Mucosa of stomach (tissue), 1 donor: ENCODE measurements around the gene DCAF7.

Experiments
- H3K27me3 ChIP-seq: one replicate; pipeline ENCODE4 v1.7.0; 2013; ENCODE audit warnings: mild to moderate bottlenecking, low read length; ENCODE audit not compliant: control insufficient read depth, insufficient read depth
- H3K36me3 ChIP-seq: one replicate; pipeline ENCODE4 v1.7.0; 2013; ENCODE audit warnings: low read length; ENCODE audit not compliant: control insufficient read depth, insufficient read depth
- H3K4me1 ChIP-seq: one replicate; pipeline ENCODE4 v1.7.0; 2013; ENCODE audit warnings: mild to moderate bottlenecking, low read length; ENCODE audit not compliant: control insufficient read depth, insufficient read depth
- H3K4me3 ChIP-seq: one replicate; pipeline ENCODE4 v1.7.0; 2013; ENCODE audit warnings: low read length
- H3K9ac ChIP-seq: one replicate; pipeline ENCODE4 v1.7.0; 2013; ENCODE audit warnings: mild to moderate bottlenecking, low read length, moderate library complexity
- H3K9me3 ChIP-seq: one replicate; pipeline ENCODE4 v1.7.0; 2013; ENCODE audit warnings: mild to moderate bottlenecking, low read length, moderate library complexity; ENCODE audit not compliant: control insufficient read depth
- donor health status: Pancreatic carcinoma.

Gene DCAF7

DNA sequence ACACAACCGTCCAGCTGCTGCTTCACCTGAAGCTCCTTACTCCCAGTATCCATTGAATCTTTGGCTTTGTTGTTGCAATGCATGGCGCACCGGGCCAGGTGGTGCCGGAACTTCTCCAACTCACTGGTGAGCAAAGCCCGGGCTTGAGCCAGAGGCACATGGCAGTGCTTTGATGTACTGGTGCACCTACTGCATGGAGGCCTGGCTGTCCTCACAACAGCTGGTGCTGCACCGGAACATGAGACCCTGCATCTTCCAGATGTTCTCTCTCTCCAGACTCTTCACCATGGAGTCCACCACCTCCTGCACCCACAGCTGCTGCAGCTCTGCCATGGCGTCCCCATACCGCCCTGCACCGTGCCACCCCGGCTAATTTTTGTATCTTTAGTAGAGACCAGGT is 60.6 kb downstream of the DCAF7 start:
- no peaks in the 10 kb centered on the region for H3K4me1 ChIP-seq
- H3K36me3 ChIP-seq = peaks cover 5% of the 10 kb centered on the region
- H3K4me3 ChIP-seq = no peak overlapping the region
- no peaks in the 10 kb centered on the region for H3K27me3 ChIP-seq
- no peaks in the 10 kb centered on the region for H3K9me3 ChIP-seq
- H3K9ac ChIP-seq = no peak overlapping the region

DNA sequence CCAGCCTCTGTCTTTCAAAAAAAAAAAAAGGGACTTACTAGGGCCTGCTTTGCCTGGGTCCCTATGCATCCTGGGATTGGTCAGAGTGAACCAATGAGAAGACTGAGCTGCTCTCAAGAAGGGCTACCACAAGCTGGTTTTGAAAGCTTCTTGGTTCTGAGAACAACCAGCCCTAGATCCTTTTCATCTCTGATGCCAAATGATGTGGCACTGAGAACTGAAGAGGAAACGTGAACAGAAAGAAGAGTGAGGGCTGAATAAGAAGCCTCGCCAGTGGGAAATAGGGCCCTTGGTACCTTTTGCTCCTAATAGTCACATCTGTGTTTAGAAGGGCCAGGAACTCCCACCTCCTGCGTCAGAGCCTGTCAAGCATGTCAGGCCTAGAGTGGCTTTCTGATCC is 61.1 kb downstream of the DCAF7 start:
- H3K4me3 ChIP-seq = no peak overlapping the region
- no peaks in the 10 kb centered on the region for H3K9me3 ChIP-seq
- H3K27me3 ChIP-seq = no peaks in the 10 kb centered on the region
- no peaks in the 10 kb centered on the region for H3K4me1 ChIP-seq
- no peaks in the 10 kb centered on the region for H3K36me3 ChIP-seq
- H3K9ac ChIP-seq = no peak overlapping the region

DNA sequence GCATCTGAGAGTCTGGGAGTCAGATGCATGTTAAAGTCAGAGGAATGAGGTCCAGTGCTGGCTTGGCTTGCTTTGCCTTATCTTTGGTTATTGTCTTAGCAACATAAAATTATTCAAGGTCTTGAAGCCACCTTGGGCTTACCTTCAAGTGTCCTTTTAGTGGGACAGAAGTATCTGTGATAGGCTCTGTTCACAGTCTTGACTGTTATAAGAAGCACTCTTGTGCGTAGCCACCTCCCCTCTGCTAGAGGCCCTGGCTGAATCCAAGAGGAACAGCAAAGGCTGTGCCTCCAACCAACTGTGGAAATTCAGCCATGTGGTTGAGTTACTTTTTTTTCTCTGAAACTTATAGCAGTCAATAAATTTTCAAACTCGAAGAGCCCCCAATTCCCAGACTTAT is 63.4 kb downstream of the DCAF7 start:
- no peaks in the 10 kb centered on the region for H3K27me3 ChIP-seq
- no peaks in the 10 kb centered on the region for H3K9me3 ChIP-seq
- no peaks in the 10 kb centered on the region for H3K4me1 ChIP-seq
- no peak overlapping the region for H3K4me3 ChIP-seq
- H3K36me3 ChIP-seq = no peaks in the 10 kb centered on the region
- H3K9ac ChIP-seq = no peak overlapping the region

DNA sequence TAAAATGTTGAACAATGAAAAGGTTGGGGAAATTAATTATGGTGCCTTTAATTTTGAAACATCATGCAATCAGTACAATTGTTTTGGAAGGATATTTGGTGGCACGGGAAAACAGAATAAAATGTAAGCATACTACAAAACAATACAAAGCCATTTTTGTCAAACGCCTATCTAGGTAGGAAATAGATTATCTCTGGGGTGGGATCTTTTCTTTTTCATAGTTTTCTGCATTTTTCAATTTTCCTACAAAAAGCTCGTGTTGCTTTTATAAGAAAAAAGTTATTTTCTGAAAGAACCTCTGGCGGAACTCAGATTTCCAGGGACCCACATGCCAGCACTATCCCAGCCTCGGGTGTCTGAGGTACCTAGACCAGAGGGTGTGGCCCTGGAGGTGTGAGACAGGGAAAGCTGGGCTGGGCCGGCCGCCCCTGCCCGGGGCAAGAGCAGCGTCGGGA is 71.0 kb downstream of the DCAF7 start:
- Histone ChIP-seq H3K36me3 (no peaks in the 10 kb centered on the region), H3K27me3 (no peaks in the 10 kb centered on the region), H3K4me3 (peak overlapping the region; percentile 15), H3K9ac (peak overlapping the region; percentile 56), H3K9me3 (no peaks in the 10 kb centered on the region), H3K4me1 (peaks cover 6% of the 10 kb centered on the region)

DNA sequence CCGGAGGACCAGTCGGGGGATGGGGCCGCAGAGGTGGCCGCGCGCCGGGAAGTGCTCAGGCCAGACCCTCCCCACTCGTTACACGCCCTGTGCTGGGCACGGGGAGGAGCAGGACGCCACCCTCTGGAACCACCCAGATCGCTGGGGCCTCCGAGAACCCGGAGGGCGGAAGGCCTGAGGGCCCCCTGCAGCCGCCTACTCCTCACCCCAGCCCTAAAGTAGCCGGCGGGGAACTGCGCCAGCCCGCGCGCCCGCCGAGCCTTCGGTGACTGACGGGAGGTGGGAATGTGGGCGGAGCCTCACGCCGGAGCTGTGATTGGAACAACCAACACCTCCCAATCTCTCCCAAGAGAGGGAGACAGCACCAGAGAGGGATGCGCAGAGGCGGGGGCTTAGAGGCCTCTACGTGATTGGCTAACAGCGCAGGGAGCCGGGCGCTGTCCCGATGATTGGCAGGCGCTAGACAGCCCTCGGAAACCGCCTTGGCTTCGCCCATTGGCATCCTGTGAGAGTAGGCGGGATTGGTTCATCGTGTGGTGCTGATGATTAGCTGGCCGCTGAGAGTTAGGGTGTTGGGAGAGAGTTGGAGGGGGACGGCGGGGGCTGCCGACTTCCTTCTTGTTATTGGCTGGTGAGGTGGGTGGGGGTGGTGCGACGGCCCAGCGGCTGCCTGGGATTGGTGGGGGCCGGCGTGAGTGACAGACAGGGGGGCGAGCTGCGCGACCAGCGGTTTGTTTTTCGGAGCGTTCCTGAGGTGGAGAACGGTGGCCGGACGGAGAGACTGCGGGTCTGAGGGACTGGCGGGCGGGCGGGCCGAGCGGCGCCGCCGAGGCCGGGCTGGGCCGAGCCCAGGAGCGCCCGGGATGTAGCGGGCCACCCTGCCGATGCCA is 71.7 kb downstream of the DCAF7 start, which contains the start of gene MAP3K3:
Gene MAP3K3 (plus strand): TSS at position 734 of the 890 bp plus-strand sequence. CDS start 343 bp downstream, outside the sequence.
- H3K4me3 ChIP-seq = peak within 1 kb of the TSS; percentile 15
- H3K36me3 ChIP-seq = no peaks in the 10 kb centered on the region
- no peaks in the 10 kb centered on the region for H3K27me3 ChIP-seq
- H3K9ac ChIP-seq = peak within 1 kb of the TSS; percentile 56
- no peaks in the 10 kb centered on the region for H3K9me3 ChIP-seq
- peaks cover 13% of the 10 kb centered on the region for H3K4me1 ChIP-seq

DNA sequence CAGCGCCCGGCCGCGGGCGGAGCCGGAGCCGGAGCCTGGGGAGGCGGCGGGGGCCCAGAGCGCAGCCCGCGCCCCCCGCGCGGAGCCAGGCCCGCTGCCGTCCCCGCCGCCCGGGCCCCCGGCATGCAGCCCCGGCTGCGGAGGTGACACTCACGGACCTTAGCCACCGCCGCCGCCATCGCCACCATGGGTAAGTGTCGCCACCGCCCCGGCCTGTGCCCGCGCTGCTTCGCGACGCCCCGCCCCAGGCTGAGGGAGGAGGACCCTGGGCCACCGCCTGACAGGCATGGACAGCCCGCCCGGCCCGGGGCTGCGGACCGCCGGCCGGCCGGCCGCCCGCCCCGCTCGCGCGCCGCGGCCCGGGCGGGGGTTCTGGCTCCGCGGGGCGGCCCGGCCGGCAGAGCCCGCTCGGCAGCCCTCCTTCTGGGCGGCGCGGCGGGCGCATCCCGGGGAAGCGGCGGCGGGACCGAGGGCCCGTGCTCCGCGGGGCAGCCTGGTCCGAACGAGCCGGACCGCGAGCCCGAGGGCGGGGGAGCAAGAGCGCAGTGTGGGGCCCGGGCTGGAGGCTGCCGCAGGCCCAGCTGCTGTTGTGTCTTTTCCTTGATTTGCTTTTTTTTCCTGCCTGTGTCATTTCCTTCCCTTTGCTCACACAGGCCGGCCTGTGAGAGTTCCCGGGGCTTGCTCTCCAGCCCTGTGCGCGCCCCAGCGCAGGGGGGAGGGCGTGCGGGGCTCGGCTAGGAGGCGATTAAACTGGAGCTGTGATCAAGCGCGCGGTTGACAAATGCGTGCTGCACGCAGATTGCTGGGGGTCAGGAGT is 72.5 kb downstream of the DCAF7 start:
- H3K9me3 ChIP-seq = no peaks in the 10 kb centered on the region
- H3K36me3 ChIP-seq = no peaks in the 10 kb centered on the region
- no peak overlapping the region for H3K4me3 ChIP-seq
- H3K4me1 ChIP-seq = peaks cover 16% of the 10 kb centered on the region
- H3K27me3 ChIP-seq = no peaks in the 10 kb centered on the region
- peak overlapping the region; percentile 36 for H3K9ac ChIP-seq

DNA sequence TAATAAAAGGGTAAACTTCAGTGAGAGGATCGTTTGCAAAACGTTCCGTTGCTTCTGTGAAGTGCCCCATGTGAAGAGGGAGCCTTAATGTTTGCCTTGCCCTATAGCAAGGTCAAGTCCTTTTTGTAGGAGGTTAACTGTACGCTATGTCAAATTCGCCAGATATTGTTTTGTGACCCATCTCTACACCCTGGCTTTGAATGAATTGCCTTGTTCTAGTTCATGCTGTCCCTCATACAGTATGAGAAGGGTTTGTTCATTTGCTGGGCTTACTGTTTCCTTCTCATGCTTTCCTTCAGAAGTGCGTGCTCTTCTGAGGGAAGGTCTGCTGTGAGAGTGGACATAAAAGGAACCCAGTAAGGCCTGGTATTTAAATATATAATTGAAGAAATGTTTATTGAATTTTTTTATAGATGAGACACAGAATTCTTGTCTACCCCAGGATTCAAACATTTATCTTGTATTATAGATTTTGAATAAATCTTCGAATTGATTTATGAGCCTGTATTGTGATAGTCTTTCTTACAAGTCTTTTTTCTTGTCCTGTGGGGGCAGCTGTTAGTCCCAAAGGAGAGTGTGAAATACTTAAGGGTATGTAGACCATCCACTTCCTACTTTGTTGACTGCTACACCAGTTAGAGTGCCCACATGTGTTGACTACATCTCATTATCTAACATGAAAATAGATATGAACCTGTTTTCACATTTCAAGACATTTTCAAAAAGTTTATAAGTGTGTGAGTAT is 73.7 kb downstream of the DCAF7 start:
- H3K4me1 ChIP-seq = peaks cover 19% of the 10 kb centered on the region
- H3K9ac ChIP-seq = peak overlapping the region; percentile 36
- no peak overlapping the region for H3K4me3 ChIP-seq
- no peaks in the 10 kb centered on the region for H3K27me3 ChIP-seq
- H3K9me3 ChIP-seq = no peaks in the 10 kb centered on the region
- no peaks in the 10 kb centered on the region for H3K36me3 ChIP-seq

DNA sequence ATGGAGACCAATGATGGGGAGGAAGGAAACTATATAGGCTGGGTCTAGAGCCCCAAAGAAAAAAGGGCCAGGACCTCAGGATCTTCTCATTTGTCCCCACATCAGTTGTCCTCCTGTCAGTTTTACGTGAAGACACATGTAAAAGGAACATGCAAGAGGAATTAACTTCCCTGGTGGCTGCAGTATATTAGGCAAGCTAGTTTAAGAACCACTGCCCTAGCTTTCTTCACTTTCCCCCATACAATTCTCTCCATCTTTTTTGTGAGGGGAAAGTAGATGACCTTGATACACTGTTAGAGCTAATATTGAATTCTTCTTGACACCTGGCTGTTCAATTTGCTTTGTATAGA is 74.2 kb downstream of the DCAF7 start:
- no peak overlapping the region for H3K9ac ChIP-seq
- no peaks in the 10 kb centered on the region for H3K9me3 ChIP-seq
- H3K4me3 ChIP-seq = no peak overlapping the region
- peaks cover 25% of the 10 kb centered on the region for H3K4me1 ChIP-seq
- no peaks in the 10 kb centered on the region for H3K27me3 ChIP-seq
- no peaks in the 10 kb centered on the region for H3K36me3 ChIP-seq

DNA sequence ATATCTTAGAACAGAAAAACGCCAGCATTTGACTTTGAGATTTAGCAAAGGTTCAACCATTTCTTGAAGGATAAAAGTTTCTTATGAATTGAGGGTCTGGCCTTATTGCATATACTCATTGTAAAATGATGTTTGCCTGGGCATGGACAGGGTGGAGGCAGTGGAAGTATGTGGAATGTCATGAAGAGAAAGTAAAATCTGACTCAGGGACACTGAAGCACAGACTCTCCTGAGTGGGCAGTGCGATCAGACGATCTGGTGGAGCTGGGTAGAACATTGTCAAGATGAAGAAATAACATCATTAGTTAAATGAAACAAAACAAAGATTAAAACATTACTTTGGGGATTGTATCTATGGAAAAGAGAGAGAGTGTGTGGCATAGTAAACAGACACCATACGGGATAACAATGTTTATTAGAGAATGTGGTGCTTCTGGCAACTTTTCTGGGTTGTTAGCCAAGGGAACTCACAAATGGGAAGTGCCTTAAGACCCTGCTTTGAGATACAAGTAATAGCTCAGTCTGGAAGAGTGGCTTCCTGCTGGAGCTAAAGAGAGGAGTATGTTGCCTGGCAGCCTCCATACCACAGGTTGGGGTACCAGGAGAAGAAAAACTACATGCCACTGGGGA is 76.4 kb downstream of the DCAF7 start:
- Histone ChIP-seq H3K9ac (no peak overlapping the region), H3K36me3 (no peaks in the 10 kb centered on the region), H3K27me3 (no peaks in the 10 kb centered on the region), H3K9me3 (no peaks in the 10 kb centered on the region), H3K4me3 (no peak overlapping the region), H3K4me1 (peaks cover 21% of the 10 kb centered on the region)

DNA sequence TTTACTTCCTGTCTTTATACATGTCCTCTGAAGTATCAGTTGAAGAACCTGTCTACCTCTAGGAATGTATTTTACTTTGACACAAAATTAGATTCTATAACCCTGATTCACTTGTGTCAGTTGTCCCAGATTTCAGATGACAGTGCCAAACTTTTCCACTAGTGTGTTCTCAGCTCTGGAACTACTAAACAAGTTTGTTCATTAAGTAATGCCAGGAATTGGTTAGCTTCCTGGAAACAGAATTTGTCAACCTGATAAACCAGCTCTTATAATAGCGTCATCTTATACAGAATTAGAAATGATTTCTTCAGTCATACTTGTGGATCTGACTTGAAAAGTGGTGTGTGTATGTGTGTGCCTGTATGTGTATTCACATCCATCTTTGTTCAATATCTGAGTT is 79.3 kb downstream of the DCAF7 start:
- H3K4me1 ChIP-seq = peaks cover 21% of the 10 kb centered on the region
- H3K9me3 ChIP-seq = no peaks in the 10 kb centered on the region
- H3K27me3 ChIP-seq = no peaks in the 10 kb centered on the region
- no peaks in the 10 kb centered on the region for H3K36me3 ChIP-seq
- H3K4me3 ChIP-seq = no peak overlapping the region
- no peak overlapping the region for H3K9ac ChIP-seq

DNA sequence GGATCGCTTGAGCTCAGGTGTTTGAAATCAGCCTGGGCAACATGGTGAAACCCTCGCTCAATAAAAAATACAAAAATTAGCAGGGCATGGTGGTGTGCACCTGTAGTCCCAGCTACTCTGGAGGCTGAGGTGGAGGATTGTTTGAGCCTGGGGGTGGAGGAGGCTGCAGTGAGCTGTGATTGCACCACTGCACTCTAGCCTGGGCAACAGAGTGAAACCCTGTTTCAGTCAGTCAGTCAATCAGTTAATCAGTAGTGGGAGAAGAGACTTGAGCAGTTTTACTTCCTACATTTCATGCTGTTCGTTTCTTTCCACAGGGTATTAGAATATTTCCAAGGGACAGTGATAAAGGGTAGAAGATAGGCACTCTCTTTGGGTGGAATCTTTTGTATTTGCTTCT is 80.8 kb downstream of the DCAF7 start:
- no peaks in the 10 kb centered on the region for H3K9me3 ChIP-seq
- H3K36me3 ChIP-seq = no peaks in the 10 kb centered on the region
- H3K4me1 ChIP-seq = peaks cover 24% of the 10 kb centered on the region
- H3K9ac ChIP-seq = no peak overlapping the region
- H3K27me3 ChIP-seq = no peaks in the 10 kb centered on the region
- no peak overlapping the region for H3K4me3 ChIP-seq
